ENCODE results near the gene LRRC3.

The LRRC3 gene

DNA sequence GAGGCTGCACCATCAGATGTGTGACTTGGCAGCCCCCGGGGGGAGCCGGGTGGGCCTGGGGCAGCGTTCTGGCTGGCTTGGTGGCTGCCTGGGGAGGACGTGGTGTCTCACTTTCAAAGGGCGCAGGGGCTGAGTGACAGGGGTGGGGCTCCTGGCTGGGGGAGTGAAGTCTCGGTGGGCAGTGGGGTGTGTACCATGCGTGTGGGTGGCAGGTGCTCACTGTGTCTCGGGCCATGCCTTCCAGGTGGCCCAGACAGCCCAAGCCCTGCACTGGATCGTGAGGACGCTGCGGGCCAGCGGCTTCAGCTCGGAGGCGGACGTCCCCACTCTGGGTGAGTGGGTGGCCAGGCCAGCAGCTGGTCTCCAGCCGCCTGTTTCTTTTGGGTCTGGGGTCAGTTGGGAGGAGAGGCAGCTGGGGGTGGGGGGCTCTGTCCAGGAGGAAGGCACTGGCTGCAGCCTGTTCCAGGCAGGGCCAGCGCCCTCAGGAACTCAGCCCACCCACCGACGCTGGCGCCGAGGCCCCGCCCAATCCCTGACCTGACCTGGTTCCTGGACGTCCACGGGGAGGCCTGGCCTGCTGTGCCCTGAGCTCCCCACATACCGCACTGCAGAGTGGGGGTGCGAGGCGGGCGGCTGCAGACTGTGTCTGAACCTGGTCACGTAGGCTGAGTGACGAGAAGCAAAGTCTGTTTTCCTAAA lies 30.6 kb upstream of the LRRC3 start:
- DNase-seq (ENCODE audit: low spot score), result no peak

DNA sequence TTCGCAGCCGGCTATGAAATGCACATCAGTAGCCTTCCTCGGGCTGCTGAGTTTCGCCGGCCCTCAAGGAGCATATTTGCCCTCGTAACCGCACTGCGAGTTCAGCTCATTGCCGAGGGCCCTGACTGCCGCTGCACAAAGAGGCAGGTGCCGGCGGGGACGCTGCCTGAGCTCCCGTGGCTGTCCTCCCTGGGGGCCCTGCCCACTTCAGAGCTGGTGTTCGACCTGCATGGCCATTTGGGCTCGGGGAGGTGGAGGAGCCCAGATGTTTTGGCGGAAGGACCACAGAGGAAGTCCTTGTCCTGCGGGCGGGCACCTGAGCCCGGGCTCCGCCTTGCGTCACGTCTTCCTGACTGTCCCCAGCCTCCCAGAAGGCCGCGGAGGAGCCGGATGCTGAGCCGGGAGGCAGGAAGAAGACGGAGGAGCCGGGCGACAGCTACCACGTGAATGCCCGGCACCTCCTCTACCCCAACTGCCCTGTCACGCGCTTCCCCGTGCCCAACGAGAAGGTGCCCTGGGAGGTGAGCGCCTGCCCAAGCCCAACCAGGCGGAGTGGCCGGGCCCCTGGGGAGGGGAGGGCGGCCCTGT lies 29.9 kb upstream of the LRRC3 start:
- DNase-seq (ENCODE audit: low spot score), result no peak

DNA sequence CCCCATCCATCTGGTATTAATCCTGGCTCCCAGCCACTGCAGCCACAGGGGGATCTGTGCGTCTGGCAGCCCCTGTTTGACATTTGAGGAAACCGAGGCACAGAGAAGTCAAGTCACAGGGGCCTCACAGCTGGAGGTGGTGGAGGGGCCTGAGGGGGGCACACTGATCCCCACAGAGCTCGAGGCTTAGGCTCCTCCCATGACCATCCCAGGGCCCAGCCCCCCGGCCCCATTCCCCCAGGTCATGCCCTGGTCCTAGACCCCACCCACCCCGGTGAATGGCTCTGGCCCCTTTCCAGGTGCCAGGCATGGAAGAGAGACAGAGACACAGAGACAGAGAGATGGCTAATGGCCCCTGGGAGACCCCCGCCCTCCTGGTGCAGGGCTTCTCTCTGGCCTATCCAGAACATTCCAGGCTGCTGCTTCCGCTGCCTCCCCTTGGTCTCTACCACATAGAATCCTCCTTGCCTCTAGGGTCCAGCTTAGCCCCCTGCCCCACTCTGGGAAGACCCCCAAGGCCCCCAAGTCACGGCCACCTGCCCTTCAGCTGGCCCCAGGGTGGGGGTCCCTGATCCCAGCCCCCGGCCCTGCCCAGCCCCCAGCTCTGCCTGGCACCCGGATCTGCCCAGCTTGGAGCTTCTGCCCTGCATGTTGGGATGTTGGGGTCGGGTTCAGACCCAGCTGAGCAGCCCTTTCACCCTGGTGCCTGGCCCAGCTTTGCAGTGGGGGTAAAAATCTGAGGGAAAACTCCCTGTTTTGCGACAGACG lies 29.2 kb upstream of the LRRC3 start:
- no peak for DNase-seq (ENCODE audit: low spot score)

DNA sequence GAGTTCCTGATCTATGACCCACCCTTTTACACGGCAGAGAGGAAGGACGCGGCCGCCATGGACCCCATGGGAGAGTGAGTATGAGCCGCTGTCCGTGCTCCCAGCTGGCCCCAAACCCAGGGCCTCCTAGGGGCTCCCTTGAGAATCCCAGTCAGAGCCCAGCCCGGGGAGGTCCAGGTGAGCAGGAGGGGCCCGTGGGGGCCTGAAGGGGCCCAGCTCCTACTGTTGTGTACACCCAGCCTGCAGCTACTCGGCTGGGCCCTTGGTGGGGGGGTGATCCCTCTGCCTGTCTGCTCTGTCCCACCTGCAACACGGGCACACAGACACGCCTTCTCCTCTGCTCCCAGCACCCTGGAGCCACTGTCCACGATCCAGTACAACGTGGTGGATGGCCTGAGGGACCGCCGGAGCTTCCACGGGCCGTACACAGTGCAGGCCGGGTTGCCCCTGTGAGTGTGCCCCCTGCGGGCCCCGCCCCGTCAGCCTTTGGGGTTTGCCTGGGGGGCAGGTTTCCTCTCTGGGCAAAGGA lies 28.6 kb upstream of the LRRC3 start:
- DNase-seq (ENCODE audit: low spot score), result no peak

DNA sequence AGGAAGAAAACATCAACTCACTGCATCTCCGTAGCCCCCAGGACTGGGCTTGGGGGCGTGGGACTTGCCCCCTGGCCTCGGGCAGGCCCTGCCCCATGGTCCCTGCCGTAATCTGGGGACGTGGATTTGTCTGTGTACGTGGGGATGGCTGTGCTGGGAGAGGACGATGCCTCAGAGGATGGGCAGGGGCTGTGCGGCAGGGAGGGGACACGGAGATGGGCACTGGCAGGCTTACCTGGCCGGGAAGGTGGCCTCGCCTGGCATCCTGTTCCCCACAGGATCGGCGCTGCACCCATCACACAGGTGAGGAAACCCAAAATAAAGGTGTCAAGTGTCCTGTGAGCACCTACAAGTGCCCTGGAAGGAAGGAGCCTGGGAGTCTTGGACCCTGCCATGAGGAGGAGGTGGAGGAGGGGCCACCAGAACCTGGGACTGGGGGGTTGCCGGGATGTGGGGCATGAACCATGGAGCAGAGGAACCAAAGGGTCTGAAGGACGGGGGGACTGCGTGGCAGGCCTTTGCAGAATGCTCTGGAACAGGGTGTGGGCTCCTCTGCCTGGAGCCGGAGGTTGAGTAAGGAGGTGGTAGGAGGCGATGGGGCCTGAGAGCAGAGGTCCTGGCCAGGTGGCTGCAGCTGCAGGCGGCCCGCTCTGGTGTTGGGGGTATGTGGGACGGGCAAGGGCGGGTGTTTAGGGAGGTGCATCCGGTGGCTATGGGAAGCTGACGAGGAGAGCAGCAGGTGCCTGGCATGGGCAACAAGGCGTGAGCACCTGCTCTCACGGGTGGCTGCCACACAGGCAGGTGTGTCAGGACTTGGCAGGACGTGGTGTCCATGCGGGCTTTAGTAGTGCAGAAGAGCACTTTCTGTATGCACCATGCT lies 27.8 kb upstream of the LRRC3 start:
- no peak for DNase-seq (ENCODE audit: low spot score)

DNA sequence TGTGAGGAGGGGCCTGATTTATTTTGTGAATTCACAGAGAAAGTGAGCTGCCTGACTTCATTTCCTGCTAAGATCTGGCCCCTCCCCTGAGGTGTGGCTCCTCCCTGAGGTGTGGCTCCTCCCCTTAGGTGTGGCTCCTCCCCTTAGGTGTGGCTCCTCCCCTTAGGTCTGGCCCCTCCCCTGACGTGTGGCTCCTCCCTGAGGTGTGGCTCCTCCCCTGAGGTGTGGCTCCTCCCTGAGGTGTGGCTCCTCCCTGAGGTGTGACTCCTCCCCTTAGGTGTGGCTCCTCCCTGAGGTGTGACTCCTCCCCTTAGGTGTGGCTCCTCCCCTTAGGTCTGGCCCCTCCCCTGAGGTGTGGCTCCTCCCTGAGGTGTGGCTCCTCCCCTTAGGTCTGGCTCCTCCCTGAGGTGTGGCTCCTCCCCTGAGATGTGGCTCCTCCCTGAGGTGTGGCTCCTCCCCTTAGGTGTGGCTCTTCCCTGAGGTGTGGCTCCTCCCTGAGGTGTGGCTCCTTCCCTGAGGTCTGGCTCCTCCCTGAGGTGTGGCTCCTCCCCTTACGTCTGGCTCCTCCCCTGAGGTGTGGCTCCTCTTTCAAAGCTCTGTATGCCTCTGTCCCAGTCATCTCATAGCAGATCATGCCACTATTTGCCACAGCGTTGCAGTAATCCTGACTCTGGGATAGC lies 26.9 kb upstream of the LRRC3 start:
- DNase-seq (ENCODE audit: low spot score), result peak; percentile 14

DNA sequence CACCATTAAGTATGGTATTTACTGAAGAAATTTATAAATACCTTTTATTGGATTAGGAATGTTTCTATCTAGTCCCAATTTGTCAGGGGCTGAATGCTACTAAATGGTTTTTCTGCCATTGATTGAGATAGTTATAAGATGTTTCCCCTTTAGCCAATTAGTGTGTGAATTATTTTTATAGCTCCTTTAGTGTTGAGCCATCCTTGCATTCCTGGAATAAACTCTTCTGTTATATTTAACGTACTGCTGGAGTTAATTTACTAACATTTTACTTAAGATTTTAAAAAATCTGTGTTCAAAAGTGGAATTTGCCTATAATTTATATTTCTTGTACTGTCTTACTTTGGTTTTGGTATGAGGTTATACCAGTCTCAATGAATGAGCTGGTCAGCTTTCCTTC lies 25.4 kb upstream of the LRRC3 start:
- no peak for DNase-seq (ENCODE audit: low spot score)

DNA sequence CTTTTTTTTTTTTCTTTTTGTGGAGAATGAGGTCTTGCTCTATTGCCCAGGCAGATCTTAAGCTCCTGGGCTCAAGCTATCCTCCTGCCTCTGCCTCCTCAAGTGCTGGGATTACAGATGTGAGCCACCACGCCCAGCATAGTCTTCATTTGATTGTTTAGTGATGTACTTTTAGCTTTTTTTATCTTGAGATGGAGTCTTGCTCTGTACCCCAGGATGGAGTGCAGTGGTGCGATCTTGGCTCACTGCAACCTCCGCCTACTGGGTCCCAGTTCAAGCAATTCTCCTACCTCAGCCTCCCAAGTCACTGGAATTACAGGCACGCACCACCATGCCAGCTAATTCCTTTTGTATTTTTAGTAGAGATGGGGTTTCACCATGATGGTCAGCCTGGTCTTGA lies 24.0 kb upstream of the LRRC3 start:
- no peak for DNase-seq (ENCODE audit: low spot score)

DNA sequence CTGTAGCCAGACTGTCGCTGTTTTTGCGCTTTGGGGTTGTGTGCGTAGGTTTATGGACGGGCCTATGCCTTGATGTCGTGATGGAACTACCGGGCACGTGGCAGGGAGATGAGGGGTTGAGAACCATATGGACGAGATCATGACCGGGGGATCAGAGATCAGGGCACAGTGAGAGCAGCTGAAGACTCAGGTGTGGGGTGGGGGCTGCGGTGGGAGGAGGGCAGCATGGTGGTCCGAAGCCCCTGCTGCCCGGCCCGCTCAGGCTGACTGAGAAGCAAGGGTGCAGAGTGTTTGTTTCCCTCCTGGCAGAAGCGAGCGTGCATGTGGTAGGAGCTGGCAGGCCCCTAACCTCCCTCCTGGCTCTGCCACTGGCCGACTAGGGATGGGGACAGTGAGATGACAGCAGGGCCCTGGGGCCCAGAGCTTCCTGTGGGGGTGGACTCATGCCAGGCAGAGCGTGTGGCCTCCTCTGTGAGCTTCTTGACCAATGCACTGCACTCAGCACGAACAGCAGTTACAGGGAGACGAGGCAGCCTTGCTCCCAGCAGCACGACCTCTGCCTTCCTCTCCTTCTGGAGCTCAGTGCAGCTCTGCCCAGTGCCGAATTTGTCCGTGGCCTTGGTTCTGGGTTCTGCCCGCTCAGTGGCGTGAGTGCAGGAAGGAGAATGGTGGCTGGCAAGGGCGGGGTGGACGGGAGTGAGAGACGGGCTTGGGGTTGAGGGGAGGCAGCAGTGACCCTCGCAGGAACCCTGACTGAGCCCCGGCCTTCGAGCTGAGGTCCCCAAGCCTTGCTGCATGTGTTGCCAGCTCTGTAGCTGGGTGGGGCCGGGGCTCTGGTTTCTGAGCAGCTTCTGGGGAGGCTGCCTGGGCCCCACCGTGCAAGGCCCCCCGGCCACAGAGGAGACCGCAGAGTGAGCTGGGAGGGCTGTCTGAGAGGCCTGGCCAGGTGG lies 22.2 kb upstream of the LRRC3 start:
- DNase-seq (ENCODE audit: low spot score), result no peak

DNA sequence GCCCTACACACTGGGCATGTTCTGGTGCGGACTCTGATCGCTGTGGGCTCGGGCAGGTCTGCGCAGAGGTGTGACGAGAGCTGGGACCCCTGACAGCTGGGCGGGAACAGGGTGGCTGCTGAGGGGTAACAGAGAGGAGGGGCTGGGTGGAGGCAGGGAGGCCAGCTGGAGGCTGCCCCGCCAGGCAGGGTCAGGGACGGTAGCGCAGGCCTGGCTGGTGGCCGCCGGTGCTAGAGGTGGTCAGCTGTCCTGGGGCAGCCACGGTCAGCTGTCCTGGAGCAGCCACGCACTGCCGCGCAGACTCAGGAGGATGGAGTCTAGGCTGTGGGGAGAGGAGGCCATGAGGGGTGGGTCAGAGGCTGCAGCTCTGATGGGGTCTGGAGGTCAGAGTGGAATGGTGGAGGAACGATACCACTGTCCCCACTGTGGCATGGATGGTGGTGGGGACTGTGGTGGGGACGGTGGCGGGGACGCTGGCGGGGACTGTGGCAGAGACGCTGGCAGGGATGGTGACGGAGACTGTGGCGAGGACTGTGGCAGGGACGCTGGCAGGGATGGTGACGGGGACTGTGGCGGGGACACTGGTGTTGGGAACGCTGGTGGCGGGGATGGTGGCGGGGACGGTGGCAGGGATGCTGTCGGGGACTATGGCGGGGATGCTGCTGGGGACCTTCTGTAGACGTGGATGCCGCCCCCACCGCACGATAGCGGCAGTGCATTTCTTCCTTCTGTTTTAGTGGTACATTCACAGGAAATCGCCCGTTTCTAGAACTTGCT lies 21.3 kb upstream of the LRRC3 start:
- DNase-seq (ENCODE audit: low spot score), result no peak

DNA sequence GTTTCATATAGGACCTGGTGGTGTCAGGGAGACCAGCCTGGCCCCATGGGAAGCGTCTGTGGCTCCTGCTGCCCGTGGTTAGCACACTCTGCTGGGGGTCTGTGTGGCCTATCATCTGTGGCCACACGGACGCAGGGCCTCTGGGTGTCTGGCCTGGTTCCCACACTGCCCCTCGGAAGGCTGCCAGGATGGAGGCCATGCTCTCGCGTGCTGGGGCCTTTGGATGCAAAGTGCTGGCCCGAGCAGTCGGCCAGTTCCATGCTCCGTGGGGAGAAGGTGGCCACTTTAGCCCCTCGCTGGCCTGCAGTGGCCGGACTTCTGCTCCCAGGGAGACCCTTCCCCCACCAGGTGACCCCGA lies 20.8 kb upstream of the LRRC3 start:
- DNase-seq (ENCODE audit: low spot score), result no peak

DNA sequence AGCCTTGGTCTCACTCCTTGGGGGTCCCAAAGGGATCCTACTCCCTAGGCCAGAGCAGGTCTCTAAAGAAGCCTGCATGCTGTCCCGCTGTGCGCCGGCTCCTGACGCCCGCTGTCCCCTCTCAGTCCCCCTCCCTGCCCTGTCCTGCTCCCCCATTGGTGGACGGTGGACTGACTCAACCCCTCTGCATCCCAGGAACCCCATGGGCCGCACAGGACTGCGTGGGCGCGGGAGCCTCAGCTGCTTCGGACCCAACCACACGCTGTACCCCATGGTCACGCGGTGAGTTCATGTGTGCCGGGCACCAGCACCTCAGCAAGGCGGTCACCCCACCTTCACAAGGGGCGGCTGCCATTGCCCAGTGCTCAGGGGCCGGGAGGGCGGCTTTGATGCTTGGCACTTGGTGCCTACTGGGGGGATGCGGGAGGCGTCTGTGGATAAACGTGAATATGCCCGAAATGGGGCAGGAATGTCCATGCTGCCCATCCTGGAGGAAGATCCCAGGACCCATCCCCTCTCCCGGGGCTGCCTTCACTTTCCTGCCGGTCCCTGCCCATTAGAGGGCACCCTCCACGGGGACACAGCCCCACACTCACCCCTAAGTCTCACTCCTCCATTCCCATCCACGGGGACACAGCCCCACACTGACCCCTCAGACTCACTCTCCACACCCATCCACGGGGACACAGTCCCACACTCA lies 20.2 kb upstream of the LRRC3 start:
- DNase-seq (ENCODE audit: low spot score), result no peak

DNA sequence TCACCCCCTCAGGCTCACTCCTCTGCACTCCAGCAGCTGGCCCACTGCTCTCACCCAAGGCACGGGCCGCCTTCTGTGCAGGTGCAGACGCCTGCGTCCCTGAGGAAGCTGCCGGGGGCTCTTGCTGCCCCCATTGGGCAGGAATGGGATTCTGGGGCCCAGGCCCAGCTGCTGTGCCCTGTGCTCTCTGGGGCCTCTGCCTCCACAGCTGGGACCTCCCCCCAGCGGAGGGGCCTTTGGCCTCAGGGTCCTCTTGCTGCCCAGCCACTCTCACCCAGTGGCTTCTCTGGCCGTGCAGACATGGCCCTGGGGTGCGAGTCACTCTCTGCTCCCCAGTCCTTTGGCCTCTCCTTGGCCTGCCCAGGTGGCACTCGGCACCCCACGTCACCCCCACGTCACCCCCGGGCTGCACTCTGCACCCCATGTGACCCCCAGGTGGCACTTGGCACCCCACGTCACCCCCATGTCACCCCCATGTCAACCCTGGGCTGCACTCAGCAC lies 19.1 kb upstream of the LRRC3 start:
- DNase-seq (ENCODE audit: low spot score), result no peak

DNA sequence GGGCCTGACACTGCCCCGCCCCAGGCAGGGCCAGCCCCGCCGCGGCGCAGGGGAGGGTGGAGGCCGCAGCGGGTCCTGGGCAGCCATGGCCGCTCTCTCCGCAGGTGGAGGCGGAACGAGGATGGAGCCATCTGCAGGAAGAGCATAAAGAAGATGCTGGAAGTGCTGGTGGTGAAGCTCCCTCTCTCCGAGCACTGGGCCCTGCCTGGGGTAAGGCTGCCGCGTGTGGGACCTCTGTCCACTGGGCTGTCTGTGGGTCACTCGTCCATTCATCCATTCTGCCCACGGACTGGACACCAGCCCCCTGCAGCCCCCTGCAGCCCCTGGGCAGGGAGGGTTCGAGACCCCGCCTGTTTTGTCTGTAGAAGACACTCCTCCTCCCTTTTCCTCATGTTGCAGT lies 18.4 kb upstream of the LRRC3 start:
- DNase-seq (ENCODE audit: low spot score), result no peak

DNA sequence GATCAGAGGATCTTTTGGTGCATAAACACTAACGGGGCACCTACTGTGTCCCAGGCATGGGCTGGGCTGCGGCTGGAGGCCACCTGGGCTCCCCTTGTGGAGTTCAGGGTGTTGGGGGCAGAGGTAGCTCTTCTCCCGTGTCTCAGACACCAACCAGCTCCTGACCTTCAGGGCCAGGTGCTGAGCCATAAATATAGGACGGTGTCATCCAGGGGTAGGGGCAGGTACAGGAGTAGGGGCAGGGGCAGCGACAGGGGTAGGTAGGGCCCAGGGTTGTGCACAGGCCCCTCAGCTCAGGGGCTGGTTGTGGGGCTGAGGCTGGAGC lies 18.0 kb upstream of the LRRC3 start:
- no peak for DNase-seq (ENCODE audit: low spot score)

DNA sequence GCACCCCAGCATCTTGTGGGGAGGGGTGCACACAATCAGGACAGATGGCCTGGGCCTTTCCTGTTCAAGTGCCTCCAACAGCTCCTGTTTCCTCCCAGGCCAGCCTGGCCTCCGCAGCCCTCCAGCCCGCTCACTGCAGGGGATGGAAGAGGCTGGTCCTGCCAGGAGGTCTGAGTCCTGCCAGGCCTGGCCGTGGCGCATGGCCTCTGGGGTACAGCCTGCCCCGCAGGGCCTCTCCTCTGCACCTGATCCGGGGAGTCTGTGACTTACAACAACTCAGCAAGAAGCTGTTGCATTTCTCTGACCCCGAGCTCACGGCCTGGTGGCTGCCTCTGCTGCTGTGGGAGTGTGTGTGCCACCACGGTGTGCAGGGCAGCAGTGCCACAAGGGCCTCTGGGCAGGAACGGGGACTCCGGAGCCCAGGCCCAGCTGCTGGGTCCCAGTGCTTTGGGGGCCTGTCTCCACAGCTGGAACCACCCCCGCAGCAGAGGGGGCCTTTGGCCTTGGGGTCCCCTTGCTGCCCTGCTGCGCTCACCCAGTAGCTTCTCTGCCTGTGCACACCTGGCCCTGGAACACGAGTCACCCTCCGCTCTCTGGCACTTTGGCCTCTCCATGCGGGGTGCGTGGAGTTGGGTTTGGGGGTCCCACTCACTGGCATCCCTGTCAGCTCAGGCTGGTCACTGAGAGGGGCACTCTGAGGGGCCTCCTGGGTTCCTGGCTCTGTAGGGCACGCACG lies 17.4 kb upstream of the LRRC3 start:
- no peak for DNase-seq (ENCODE audit: low spot score)

DNA sequence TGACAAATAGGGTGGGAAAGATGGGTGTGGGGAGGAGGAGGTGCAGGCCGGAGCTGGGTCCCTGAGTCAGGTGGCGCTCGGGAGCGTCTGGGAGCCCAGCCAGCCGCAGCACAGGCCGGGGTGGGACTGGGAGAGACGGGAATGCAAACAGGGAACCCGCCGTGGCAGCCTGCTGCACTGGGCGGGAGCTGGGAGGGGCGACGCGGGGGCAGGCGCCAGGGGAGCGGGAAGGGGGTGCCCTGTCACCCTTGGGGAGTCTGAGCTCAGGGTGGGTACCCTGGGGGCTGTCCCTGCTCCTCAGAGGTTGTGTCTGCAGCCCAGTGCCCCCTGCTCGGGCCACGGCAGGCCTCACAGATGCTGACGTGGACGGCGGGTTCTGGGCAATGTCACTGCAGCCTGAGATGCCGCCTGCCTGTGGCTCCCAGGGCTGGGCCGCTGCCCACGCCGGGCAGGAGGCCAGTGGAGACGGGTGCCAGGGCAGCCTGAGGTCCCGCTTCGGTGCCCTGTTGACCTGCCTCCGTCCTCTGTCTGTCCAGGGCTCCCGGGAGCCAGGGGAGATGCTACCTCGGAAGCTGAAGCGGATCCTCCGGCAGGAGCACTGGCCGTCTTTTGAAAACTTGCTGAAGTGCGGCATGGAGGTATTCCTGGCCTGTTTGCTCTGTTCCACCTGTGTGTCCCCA lies 16.6 kb upstream of the LRRC3 start:
- DNase-seq (ENCODE audit: low spot score), result no peak

DNA sequence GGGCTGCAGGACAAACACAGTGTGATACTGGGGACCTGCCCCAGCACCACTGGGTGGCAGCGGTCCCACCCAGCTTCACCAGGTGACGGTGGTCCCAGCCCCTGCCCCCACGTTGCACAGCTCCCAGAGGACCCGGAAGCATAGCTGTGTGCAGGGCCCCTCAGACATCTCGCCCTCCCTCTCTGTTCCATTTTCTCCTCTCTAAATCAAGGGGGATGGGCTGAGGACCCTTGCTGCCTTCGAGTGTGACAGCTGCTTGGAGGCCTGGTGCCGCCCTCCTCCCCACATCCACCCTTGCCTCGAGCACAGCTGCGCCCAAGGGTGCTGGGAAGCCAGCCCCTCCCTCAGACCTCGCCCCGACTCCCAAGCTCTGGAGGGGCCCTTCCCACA lies 16.1 kb upstream of the LRRC3 start:
- no peak for DNase-seq (ENCODE audit: low spot score)
